HepG2 (cell line): ENCODE results near the gene ALDH1A2. TPM values are rescaled to one million over a fixed set of nuclear protein-coding genes. Genes with fewer than 3 reads are reported as not detected.

ENCODE experiments used
- BRF2 ChIP-seq: sonication (generic); formaldehyde crosslinking; IDR thresholded peaks from 2 replicates; pipeline ENCODE4 v1.8.1; 2022; ENCODE audit warnings: mild to moderate bottlenecking, missing genetic modification reagents
- FOXJ3 ChIP-seq: sonication (generic); formaldehyde crosslinking; IDR thresholded peaks from 2 replicates; pipeline ENCODE4 v1.4.0; 2020; ENCODE audit warnings: missing genetic modification reagents, mild to moderate bottlenecking, borderline replicate concordance
- JDP2 ChIP-seq: sonication (generic); formaldehyde crosslinking; IDR thresholded peaks from 2 replicates; pipeline ENCODE4 v1.8.1; 2022; ENCODE audit warnings: missing genetic modification reagents, borderline replicate concordance
- JUNB ChIP-seq: sonication (generic); formaldehyde crosslinking; IDR thresholded peaks from 2 replicates; pipeline ENCODE4 v1.8.0; 2022; ENCODE audit warnings: missing genetic modification reagents, mild to moderate bottlenecking, borderline replicate concordance
- KDM2A ChIP-seq: sonication (generic); formaldehyde crosslinking; IDR thresholded peaks from 2 replicates; pipeline ENCODE4 v1.4.0; 2020; ENCODE audit warnings: low read depth, missing genetic modification reagents, borderline replicate concordance
- RAD21 ChIP-seq: fragments of 450-650 bp; formaldehyde crosslinking; IDR thresholded peaks from 2 replicates; pipeline ENCODE4 v1.5.0; 2020; ENCODE audit warnings: mild to moderate bottlenecking
- SP140L ChIP-seq: sonication (generic); formaldehyde crosslinking; IDR thresholded peaks from 2 replicates; pipeline ENCODE4 v1.4.0; 2020; ENCODE audit warnings: missing genetic modification reagents, borderline replicate concordance
- ZNF451 ChIP-seq: sonication (generic); formaldehyde crosslinking; IDR thresholded peaks from 2 replicates; pipeline ENCODE4 v1.5.0; 2020; ENCODE audit warnings: mild to moderate bottlenecking, missing genetic modification reagents
- ZNF687 ChIP-seq: sonication (generic); formaldehyde crosslinking; IDR thresholded peaks from 2 replicates; pipeline ENCODE4 v1.5.1; 2020; ENCODE audit warnings: mild to moderate bottlenecking, missing genetic modification reagents, moderate library complexity
- ZNF75D ChIP-seq: sonication (generic); formaldehyde crosslinking; IDR thresholded peaks from 2 replicates; pipeline ENCODE4 v1.8.1; 2023; ENCODE audit warnings: missing genetic modification reagents, mild to moderate bottlenecking, borderline replicate concordance
- polyA plus RNA-seq, 8 experiments: library from polyadenylated mRNA; depleted of rRNA in 3 of 8; stranded (reverse) in 7 of 8; unstranded in 1 of 8; fragments of >200 nt; fragmentation: Illumina TruSeq in 4 of 8; extraction: Trizol in 4 of 8; gene quantifications; 2 replicates each; pipeline versions ENCODE4 v1.2.1 to v1.2.3, GENCODE V29; 2011 to 2016; ENCODE audit warnings: low read depth in 4 of 8, missing spikeins in 1 of 8, mixed read lengths in 1 of 8; ENCODE audit not compliant: insufficient read depth in 1 of 8
- total RNA-seq, 5 experiments: library from RNA; depleted of rRNA; stranded (reverse); fragments of >200 nt; fragmentation: Illumina TruSeq; extraction: Trizol; gene quantifications; 2 replicates each; pipeline ENCODE4 v1.2.3, GENCODE V29; 2016; ENCODE audit warnings: low read depth in 1 of 5
- TF ChIP-seq, protein P1 (sequence below): sonication (generic); formaldehyde crosslinking; IDR thresholded peaks from 2 replicates; pipeline ENCODE4 v1.8.0; 2022; ENCODE audit warnings: missing genetic modification reagents, mild to moderate bottlenecking, borderline replicate concordance
- TF ChIP-seq, protein P2 (sequence below): sonication (generic); formaldehyde crosslinking; IDR thresholded peaks from 2 replicates; pipeline ENCODE4 v1.9.0; 2022; ENCODE audit warnings: missing genetic modification reagents, mild to moderate bottlenecking, borderline replicate concordance
- TF ChIP-seq, protein P3 (sequence below): sonication (generic); formaldehyde crosslinking; IDR thresholded peaks from 2 replicates; pipeline ENCODE4 v1.5.1; 2020; ENCODE audit warnings: missing genetic modification reagents, mild to moderate bottlenecking, borderline replicate concordance

The ALDH1A2 gene
- total and polyA plus RNA-seq, 2 of the 13 experiments (the other 11 are each of a cell fraction or from before 2014, with no cell fraction given), result 0.64 to 0.90 TPM

GRCh38 chr15:58066042-58066867 lies 744 bp upstream of the ALDH1A2 start (continued):
- peak; percentile 54 for TF ChIP-seq ZNF687 (CRISPR knock-in tag)
- TF ChIP-seq, protein P1, sequence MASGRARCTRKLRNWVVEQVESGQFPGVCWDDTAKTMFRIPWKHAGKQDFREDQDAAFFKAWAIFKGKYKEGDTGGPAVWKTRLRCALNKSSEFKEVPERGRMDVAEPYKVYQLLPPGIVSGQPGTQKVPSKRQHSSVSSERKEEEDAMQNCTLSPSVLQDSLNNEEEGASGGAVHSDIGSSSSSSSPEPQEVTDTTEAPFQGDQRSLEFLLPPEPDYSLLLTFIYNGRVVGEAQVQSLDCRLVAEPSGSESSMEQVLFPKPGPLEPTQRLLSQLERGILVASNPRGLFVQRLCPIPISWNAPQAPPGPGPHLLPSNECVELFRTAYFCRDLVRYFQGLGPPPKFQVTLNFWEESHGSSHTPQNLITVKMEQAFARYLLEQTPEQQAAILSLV (CRISPR knock-in tag), result 0 out of 2 replicates have a peak, but pooled peaks have one; percentile 31
- TF ChIP-seq, protein P2, sequence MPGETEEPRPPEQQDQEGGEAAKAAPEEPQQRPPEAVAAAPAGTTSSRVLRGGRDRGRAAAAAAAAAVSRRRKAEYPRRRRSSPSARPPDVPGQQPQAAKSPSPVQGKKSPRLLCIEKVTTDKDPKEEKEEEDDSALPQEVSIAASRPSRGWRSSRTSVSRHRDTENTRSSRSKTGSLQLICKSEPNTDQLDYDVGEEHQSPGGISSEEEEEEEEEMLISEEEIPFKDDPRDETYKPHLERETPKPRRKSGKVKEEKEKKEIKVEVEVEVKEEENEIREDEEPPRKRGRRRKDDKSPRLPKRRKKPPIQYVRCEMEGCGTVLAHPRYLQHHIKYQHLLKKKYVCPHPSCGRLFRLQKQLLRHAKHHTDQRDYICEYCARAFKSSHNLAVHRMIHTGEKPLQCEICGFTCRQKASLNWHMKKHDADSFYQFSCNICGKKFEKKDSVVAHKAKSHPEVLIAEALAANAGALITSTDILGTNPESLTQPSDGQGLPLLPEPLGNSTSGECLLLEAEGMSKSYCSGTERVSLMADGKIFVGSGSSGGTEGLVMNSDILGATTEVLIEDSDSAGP (CRISPR knock-in tag), result no peak
- TF ChIP-seq ZNF451, result peak; percentile 41; the same call in 1 of the 2 replicates
- TF ChIP-seq, protein P3, sequence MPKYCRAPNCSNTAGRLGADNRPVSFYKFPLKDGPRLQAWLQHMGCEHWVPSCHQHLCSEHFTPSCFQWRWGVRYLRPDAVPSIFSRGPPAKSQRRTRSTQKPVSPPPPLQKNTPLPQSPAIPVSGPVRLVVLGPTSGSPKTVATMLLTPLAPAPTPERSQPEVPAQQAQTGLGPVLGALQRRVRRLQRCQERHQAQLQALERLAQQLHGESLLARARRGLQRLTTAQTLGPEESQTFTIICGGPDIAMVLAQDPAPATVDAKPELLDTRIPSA (CRISPR knock-in tag), result no peak
- no peak for TF ChIP-seq JUNB (CRISPR knock-in tag)
- TF ChIP-seq RAD21, result peak; percentile 38; the same call in 1 of the 2 replicates
- peak; percentile 55; the same call in 1 of the 2 replicates for TF ChIP-seq KDM2A
- no peak for TF ChIP-seq JDP2 (CRISPR knock-in tag)
- no peak for TF ChIP-seq SP140L (CRISPR knock-in tag)
- TF ChIP-seq BRF2 (CRISPR knock-in tag), result no peak
- no peak for TF ChIP-seq ZNF75D (CRISPR knock-in tag)
- no peak for TF ChIP-seq FOXJ3 (CRISPR knock-in tag)
